Measurements from ENCODE around the gene SMAGP. TPM values are rescaled to one million over a fixed set of nuclear protein-coding genes. Genes with fewer than 3 reads are reported as not detected.
A peak's percentile ranks its signal among the peaks of the same experiment; 100 is the strongest.

SMAGP gene
- total RNA-seq, 6 experiments from 2014 or later: 2.9 to 9.7 (median 5.6) TPM

DNA sequence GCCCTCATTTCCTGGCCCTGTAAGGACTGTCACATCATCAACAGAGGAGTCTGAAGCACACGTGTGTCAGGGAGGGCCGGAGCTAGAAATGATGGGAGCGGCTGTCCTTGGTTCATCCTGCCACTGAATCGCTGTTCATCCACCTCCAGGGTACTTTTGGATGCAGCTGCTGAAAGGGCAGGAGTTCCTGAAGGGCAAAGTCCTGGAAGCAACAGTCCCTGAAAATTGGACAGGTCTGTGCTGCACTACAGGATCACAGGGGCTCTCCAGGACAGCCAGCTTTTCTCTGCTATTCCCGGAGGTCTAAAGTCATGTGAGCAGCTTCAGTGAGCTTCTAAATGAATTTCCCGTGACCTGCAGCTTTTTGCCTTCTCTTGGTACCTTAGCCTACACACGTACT lies 70.1 kb downstream of the SMAGP start:
- Histone ChIP-seq H3K36me3 (no peaks in the 10 kb centered on the region), H3K4me3 (no peak overlapping the region), H3K27ac (no peak overlapping the region), H3K4me1 (no peaks in the 10 kb centered on the region), H3K9me3 (no peaks in the 10 kb centered on the region), H3K27me3 (no peaks in the 10 kb centered on the region)
- DNase-seq: no peak
- WGBS (ENCODE audit: insufficient coverage, low coverage, low lambda C conversion rate, missing lambda C conversion rate): 65% methylated on average over 3 of the region's 7 CpGs
- TF ChIP-seq POLR2A (IDR thresholded peaks at IDR 0.05): no peak
- TF ChIP-seq, protein P1, sequence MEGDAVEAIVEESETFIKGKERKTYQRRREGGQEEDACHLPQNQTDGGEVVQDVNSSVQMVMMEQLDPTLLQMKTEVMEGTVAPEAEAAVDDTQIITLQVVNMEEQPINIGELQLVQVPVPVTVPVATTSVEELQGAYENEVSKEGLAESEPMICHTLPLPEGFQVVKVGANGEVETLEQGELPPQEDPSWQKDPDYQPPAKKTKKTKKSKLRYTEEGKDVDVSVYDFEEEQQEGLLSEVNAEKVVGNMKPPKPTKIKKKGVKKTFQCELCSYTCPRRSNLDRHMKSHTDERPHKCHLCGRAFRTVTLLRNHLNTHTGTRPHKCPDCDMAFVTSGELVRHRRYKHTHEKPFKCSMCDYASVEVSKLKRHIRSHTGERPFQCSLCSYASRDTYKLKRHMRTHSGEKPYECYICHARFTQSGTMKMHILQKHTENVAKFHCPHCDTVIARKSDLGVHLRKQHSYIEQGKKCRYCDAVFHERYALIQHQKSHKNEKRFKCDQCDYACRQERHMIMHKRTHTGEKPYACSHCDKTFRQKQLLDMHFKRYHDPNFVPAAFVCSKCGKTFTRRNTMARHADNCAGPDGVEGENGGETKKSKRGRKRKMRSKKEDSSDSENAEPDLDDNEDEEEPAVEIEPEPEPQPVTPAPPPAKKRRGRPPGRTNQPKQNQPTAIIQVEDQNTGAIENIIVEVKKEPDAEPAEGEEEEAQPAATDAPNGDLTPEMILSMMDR (IDR thresholded peaks at IDR 0.05): no peak
- ATAC-seq: peak in 3 of 4 donors; percentile 35 to 46 (median 45)
- intact Hi-C loops (cut with DNase I): no loop called here

DNA sequence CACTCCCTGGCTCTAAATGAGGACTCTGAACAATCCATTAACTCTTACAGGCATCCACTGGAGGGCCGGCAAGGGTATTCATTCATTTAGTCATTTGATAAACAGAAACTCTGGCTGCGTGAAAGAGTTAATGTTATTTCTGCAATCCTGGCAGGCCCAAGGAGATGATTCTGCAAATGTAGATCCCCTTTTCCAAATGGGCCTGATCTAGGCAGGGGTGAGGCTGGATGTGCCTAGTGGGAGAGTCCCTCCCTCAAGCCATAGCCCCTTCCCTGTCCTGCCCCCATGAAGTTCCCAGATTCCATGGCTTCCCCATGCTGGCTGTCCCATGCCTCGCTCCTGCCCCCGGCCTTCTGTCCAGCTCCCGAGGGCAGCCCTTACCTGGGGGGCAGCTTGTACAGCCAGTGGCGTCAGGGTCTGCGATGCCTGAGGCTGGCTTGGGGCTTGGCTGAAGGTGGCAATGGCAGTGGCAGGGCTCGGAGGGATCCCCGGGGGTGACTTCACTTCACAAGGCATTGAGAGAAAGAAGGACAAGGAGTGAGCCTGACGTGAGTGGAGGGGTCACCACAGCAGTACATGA lies 70.8 kb downstream of the SMAGP start:
- Histone ChIP-seq H3K4me3 (no peak overlapping the region), H3K4me1 (no peaks in the 10 kb centered on the region), H3K27ac (no peak overlapping the region), H3K27me3 (no peaks in the 10 kb centered on the region), H3K9me3 (no peaks in the 10 kb centered on the region), H3K36me3 (no peaks in the 10 kb centered on the region)
- DNase-seq (no peak), ATAC-seq (peak in 1 of 4 donors; percentile 19)
- 71% methylated on average over 1 of the region's 10 CpGs for WGBS (ENCODE audit: insufficient coverage, low coverage, low lambda C conversion rate, missing lambda C conversion rate)
- TF ChIP-seq, protein P1 (IDR thresholded peaks at IDR 0.05): no peak
- no peak for TF ChIP-seq POLR2A (IDR thresholded peaks at IDR 0.05)
- intact Hi-C loops (cut with DNase I): no loop called here

DNA sequence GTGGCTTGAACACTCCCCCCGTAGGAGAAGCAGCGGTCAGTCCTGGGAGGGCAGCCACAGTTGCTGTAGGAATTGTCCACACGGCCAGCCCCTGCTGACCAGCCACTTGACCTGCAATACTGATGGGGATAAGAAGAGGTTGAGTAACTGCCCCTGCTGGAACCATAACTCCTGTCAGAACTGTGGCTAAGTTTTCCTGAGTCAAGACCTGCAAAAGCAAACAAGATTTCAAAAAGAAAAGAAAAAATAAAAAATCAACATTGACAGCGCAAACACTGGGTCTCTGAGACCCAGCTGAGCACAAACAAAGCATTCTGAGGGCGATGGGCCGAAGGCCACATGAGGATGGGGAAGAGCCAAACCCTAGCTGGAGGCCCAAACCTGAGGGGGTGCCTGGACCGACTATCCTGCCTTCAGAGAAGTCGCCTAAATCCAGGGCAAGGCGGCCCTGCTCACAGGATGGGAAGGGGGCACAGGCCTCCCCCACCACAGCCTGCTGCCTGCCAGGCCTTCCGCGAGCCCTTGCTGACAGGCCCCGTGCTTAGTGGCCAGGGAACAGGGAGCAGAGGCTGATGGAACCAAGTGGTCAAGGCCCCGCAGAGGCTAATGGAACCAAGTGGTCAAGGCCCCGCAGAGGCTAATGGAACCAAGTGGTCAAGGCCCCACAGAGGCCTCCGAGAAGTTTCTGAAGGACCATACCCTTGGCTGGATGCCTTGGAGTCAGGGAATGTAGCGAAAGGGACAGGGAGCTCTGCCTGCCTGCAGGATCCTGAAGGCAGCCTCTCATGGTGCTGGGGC lies 71.4 kb downstream of the SMAGP start:
- intact Hi-C loops (cut with DNase I): no loop called here
- no peak overlapping the region for H3K4me3 ChIP-seq
- H3K27me3 ChIP-seq: no peaks in the 10 kb centered on the region
- H3K36me3 ChIP-seq: no peaks in the 10 kb centered on the region
- TF ChIP-seq POLR2A (IDR thresholded peaks at IDR 0.05): no peak
- DNase-seq: no peak
- no peaks in the 10 kb centered on the region for H3K9me3 ChIP-seq
- H3K27ac ChIP-seq: no peak overlapping the region
- no peak for ATAC-seq
- no peaks in the 10 kb centered on the region for H3K4me1 ChIP-seq
- 88% methylated on average over 4 of the region's 16 CpGs for WGBS (ENCODE audit: insufficient coverage, low coverage, low lambda C conversion rate, missing lambda C conversion rate)

DNA sequence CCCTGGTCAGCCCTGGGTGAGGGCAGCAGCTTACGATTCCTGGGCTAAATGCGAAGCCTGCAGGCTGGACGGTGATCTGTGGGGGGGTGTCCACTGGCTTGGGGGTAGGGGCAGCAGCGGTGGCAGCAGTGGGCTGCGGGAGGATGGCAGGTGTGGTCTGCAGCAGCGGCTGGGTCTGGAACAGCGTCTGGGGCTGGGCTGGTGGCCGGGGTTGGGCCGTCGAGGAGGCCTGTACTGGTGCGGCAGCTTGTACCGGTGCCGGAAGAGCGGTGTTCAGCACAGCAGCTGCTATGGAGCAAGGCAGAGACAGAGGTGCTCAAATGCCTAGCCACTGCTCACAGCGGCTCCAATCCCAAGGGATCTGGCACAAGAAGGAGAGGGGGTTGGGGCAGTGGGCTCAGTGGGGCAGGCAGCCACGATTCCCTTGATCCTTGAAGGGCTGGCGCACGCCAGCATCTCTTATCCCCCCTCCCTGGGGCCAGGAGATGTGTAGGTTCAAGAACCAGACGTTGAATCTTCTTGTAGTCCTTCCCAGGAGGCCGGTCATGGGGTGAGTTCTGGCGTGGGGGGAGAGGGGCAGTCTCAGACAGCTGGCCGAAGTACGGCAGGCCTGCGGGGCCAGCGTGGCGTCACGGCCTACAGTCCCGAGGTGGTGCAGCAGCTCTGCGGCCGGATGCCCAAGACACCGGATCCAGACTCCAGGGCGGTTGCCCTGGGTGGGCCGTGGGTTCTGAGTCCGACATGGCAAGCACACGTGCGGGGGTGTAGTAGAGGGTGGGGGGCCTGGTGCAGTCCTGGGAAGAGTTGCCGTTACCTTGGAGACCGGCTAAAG lies 72.3 kb downstream of the SMAGP start:
- intact Hi-C loops (cut with DNase I): no loop called here
- WGBS (ENCODE audit: insufficient coverage, low coverage, low lambda C conversion rate, missing lambda C conversion rate): 95% methylated on average over 13 of the region's 38 CpGs
- Histone ChIP-seq H3K27ac (no peak overlapping the region), H3K36me3 (no peaks in the 10 kb centered on the region), H3K27me3 (no peaks in the 10 kb centered on the region), H3K9me3 (no peaks in the 10 kb centered on the region), H3K4me3 (no peak overlapping the region), H3K4me1 (no peaks in the 10 kb centered on the region)
- no peak for DNase-seq
- no peak for ATAC-seq
- TF ChIP-seq, protein P1 (IDR thresholded peaks at IDR 0.05): no peak
- no peak for TF ChIP-seq POLR2A (IDR thresholded peaks at IDR 0.05)

All from right lobe of liver (tissue), 6 donors.